Amygdala (tissue), 56 donors: ENCODE measurements around the gene RNASE9.
"Not testable (repeated sequence)": the region's sequence is repeated elsewhere in the genome, so short reads cannot be mapped to it uniquely, and the experiment has no call there.

Source experiments
- DNase-seq, 56 donors: peaks; one replicate each; lab custom pipeline; 2025; lab: John Stamatoyannopoulos, UW

RNASE9 gene

DNA sequence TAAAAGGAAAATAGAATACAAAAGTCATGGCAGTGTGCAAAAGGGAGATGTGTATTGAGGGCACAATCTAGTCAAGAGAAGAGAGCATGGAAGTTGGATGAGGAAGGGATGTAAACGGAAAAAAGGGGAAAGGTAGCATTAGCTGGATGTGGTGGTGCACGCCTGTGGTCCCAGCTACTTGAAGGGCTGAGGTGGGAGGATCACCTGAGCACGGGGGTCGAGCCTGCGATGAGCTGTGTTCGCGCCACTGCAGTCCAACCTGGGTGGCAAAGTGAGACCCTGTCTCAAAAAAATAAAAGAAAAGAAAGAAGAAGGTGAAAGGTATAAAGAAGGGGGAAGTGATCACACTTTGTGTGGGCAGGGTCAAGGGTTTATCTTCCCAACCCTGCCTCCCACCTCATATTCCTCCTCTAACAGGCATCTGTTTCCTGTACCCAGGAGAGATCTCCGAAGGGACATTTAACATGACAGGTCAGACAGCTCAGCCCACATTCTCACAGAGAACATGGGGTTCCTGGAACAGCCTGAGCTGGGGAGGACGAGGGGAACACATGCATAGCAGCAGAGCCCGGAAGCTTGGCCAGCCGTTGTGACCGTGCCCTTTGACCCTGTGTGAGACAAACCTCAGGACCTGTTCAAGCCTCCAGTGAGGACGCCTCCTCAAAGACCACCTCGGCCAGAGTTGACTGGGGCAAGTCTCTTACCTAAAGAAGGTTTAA lies 18.1 kb upstream of the RNASE9 start:
- DNase-seq = no peak

DNA sequence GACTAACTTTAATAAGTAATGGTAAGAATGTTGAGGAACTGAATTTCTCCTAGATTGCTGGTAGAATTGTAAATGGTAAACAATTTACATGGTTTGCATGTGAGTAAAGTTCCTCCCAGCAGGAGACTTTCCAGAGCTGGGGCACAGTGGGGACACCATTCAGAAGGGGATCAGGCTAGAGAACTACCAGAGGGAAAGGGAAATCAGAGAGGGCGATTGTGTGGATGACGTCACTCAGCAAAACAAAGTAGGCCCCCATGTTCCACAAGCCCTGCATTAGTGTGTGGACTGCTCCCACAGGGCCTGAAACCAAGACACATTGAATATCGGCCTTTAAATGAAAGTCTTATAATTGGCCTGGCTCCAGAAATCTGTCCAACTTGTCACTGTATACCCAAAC lies 17.5 kb upstream of the RNASE9 start:
- no peak for DNase-seq

DNA sequence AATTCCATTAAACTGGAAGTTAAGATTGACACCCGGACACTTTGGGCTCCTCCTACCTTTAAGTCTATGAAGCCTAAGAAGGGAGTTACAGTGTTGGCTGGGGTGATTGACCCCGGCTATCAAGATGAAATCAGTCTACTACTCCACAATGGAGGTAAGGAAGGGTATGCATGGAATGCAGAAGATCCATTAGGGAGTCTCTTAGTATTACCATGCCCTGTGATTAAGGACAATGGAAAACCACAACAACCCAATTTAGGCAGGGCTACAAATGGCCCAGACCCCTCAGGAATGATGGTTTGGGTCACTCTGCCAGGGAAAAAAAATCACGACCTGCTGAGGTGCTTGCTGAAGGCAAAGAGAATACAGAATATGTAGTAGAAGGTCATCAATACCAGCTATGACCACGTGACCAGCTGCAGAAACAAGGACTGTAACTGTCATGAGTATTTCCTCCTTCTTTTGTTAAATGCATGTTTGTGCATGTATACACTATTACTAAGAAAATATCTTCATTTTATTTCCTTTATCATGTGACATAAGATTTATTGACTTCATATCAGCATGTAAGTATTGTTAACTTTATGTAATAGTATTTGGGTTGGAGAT lies 11.6 kb upstream of the RNASE9 start:
- not testable (repeated sequence) for DNase-seq

DNA sequence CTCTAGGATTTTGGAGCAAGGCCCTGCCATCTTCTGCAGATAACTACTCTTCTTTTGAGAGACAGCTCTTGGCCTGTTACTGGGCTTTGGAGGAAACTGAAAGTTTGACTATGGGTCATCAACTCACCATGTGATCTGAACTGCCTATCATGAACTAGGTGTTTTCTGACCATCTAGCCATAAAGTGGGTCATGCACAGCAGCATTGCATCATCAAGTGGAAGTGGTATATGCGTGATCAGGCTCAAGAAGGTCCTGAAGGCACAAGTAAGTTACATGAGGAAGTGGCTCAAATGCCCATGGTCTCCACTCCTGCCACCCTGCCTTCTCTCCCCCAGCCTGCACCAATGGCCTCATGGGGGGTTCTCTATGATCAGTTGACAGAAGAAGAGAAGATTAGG lies 9.9 kb upstream of the RNASE9 start:
- not testable (repeated sequence) for DNase-seq

DNA sequence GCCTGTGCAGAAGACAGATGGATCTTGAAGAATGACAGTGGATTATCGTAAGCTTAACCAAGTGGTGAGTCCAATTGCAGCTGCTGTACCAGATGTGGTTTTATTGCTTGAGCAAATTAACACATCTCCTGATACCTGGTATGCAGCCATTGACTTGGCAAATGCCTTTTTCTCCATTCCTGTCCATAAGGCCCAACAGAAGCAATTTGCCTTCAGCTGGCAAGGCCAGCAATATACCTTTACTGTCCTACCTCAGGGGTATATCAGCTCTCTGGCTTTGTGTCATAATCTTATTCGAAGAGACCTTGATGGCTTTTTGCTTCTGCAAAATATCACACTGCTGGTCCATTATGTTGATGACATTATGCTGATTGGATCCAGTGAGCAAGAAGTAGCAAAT lies 9.0 kb upstream of the RNASE9 start:
- not testable (repeated sequence) for DNase-seq

DNA sequence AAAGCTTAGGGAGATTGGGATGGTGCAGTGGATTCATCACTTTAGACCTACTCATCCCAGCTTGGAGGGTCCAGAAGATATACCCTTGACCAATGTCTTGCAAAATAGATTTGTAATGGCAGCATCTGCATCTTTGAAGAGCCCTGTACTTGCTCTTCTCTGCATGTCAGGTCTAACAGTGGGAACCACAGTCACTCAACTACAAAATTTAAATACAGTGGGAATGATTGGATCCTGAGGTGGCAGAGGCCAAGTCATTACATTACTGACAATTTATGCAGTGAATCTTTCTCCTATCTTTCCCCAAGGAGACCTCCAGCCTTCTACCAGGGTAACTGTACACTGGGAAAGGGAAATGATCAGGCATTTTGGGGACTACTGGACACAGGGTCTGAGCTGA lies 8.2 kb upstream of the RNASE9 start:
- DNase-seq = no peak

DNA sequence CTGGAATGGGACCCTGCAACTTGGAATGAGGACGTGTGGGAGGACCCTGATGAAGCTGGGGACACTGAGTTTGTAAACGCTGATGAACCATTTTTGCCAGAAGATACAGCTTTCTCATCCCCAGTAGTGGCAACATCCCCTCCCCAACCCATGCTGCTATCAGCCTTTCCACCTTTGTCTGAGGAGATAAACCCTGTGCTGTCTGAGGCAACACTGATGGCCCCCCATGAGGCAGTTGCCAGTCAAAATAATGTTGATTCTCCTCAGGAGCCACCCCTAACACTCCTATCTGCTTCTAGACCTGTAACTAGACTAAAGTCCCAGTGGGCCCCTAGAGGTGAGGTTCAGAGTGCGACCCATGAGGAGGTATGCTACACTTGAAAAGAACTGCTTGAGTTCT lies 7.5 kb upstream of the RNASE9 start:
- DNase-seq = no peak

DNA sequence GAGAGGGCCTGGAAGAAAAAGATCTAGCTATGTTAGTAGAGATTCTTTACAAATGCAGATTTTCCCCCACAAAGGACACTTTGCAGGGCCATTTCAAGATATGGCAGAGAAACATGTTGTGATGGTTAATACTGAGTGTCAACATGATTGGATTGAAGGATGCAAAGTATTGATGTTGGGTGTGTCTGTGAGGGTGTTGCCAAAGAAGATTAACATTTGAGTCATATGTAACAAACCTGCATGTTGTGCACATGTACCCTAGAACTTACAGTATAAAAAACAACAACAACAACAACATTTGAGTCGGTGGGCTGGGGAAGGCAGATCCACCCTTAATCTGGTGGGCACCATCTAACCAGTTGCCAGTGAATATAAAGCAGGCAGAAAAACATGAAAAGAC lies 6.4 kb upstream of the RNASE9 start:
- not testable (repeated sequence) for DNase-seq

DNA sequence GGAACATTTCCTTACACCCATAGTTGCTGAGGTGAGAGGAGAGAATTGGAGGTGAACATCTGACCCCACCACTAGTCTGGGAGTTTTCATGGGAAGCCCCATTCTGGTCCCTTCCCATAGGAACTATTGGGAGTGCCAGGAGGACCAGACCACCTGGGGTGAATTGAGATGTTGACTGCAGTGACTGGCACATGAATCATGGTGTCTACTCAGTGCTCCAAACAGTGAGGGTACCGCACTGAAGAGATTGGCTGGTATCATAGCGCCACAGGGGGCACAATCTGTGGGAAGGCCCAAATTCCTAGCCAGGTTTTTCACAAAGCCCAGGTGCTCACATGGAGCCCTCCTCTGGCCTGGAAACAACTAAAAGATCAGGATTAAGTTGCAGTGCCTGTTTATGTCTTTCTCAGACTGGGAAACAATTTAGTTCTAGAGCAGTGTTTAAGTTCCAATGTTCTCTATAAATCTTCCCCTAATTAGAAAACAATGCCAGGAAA lies 3.7 kb upstream of the RNASE9 start:
- no peak for DNase-seq

DNA sequence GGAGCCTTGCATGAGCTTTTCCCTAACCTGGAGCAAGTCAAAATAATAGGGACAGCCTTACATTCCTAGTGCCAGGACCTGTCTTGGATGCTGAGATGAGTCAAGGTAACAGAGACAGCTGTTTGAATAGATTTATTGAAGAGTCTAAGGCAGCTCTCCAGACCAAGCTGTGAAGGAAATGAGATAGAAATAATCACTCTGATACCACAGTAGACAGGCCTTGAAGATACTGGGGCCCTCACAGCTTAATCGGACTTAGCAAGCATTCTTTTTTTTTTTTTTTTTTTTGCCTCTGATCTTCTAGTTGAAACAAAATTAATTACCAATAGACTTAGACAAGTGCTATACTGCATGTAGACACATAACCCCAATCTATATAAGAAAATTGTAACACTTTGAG lies 3.1 kb upstream of the RNASE9 start:
- no peak for DNase-seq

DNA sequence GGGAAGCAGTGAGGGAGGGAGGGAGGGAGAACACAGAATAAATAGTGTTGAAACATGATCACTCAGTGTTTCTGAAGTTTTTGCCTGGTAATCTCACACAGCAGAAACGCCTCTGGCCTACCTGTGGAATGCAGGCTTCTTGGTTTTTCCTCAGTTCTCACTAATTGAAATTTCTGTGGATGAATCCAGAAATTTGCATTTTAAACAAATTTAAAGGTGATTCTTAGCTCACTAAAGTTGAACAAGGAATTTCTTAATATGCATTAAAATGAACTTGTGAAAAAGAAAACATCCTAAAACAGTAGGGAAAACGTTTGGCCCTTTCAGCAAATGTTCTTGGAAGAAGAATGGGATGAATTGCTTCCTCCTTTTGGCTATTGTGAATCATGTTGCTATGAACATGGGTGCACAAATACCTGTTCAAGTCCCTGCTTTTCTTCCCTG lies 1.4 kb downstream of the RNASE9 start:
- DNase-seq = no peak

DNA sequence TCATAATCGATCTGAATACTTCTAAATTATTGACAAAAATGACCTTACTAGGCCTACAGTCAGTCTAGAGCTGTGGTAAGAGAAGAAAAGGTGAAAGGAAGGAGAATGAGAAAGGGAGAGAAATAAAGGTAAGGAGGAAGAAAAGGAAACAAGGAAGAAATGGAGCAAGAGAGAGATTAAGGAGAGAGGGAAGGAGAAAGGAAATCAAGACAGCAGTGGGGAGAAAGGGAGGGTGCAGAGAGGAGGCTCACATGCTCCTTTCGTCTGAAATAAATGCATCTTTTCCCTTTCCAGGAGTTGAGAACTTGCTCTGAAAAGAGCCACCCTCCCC lies 3.7 kb downstream of the RNASE9 start:
- DNase-seq = no peak

DNA sequence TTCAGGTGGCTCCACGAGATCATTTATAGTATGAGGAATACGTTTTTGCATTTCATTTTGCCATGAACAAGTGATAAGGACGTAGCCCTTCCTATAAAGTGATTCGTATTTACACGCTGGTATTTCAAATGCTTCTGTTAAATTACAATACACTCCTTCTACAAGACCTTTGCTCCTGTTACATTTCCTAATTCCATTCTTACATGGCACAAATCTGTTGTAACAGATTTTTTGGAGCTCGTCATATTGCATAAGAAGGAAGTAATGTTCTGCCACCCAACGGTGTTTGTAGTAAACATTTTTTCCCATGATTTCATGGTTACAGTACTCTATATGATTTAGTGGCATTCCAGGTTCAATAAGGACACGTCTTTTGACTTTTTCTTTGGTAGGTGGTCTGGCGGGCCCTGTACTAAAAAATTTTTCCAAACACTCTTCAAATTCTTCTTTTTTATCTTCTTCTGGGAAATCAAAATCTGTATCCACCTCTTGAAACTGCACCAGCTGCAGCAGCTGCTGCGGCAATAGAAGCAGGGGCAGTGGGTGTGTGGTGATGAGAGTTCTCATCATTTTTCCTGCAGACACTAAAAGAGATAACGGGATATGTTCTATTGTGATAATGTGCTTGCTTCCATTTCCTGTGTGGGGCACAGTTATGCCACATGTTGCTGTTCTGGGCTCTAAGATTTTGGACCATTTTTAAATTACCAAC lies 4.2 kb downstream of the RNASE9 start:
- no peak for DNase-seq

DNA sequence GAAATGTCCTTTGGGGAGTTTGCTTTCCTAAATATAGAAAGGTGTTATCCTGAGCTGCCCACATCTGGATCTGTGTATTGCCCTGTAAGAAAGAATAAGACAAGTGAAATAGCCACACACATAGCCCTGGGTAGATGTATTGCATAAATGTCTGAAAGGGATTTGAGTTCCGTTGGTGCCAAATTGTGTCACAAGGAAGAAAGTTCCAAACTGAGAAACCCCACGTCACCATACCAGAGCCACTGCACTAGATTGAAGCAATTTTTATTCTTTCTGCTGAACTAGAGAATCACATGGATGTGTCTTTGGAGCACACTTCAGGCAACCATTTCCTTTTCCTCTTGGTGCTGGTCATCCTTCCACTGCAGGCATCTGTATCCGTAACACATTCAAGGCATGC lies 5.0 kb downstream of the RNASE9 start:
- DNase-seq = no peak

DNA sequence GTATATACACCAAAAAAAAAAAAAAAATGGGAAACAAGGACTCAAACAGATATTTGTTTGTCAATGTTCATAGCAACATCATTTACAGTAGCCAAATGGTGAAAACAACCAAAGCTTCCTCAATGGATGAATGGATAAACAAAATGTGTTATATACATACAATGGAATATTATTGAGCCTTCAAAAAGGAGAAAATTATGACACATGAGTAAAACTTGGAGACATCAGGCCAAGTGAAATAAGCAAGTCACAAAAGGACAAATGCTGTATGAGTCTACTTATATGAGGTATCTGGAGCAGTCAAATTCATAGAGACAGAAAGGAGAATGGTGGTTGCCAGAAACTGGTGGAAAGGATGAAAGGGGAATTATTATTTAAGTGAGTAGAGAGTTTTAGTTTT lies 7.8 kb downstream of the RNASE9 start:
- no peak for DNase-seq

DNA sequence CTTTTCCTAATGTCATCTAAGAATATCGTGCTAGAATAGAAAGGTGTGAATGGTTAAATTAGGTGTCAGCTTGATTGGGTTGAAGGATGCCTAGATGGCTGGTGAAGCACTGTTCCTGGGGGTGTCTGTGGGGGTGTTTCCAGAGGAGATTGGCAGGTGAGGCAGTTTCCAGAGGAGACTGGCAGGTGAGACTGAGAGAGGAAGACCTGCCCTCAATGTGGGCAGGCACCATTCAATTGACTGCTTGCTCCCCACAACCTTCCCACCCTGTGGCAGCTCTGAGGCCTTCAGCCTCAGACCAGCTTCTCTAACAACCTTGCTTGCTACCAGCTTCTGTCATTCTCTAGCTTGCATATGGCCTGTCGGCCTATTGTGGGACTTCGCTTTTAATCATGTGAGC lies 9.2 kb downstream of the RNASE9 start:
- DNase-seq = no peak

DNA sequence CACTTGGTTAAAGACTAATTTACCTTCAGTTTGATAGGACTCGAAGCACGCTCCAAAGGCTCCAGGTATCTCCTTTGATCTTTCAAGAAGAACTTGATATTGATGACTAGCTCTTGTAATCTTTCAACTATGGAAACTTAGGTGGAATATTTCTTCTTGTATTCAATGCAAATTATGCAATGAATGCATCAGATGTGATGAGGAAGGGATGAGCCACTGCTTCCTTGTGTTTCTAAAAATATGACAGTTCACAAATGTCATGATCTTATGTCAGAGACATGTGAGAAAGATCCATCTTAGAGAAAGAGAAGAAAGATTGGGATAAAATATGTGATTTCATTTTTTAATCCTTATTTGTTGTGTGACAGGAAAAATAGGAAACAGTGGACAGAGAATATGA lies 9.9 kb downstream of the RNASE9 start:
- DNase-seq = no peak

DNA sequence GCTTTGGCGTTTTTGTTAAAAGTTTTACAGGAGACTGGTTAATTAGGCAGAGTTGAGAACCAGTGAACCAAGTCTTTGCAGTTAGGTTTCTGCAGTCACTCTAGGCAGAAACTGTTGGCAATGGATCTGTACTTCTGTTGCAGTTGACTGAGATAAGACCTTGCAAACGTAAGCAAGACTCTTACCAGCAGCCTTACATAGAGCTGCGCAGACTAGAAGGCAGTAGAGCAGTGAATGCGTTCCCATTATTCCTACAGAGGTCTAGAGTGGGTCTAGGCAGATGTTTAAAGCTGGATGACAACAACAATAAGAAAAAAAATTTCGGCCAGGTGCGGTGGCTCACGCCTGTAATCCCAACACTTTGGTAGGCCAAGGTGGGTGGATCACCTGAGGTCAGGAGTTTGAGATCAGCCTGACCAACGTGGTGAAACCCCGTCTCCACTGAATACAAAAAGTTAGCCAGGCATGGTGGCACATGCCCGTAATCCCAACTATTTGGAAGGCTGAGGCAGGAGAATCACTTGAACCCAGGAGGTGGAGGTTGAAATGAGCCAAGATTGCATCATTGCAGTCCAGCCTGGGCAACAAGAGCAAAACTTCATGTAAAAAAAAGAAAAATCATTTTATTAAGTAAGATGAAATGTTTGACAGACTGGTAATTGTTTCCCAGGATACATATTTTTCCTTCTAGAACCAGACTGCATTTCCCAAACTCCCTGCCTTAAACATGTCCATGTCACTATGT lies 12.3 kb downstream of the RNASE9 start:
- DNase-seq = no peak

DNA sequence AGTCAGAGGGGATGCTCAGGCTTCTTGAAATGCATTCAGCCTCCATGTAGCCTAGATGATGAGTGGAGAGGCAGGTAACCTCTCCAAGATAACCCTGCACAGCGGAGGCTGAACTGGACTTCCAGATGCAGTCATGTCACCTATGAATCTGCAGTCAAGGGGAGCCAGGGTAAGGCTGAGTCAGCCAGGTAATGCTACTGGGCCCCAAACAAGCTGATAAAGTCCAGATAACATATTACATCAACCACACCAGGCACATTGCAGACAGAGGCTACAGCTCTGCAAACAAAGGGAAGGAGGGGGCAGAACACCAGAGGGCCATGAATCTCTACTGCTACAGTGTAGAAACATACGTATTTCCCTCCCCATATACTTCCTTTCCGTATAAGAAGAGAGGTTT lies 14.0 kb downstream of the RNASE9 start:
- no peak for DNase-seq

DNA sequence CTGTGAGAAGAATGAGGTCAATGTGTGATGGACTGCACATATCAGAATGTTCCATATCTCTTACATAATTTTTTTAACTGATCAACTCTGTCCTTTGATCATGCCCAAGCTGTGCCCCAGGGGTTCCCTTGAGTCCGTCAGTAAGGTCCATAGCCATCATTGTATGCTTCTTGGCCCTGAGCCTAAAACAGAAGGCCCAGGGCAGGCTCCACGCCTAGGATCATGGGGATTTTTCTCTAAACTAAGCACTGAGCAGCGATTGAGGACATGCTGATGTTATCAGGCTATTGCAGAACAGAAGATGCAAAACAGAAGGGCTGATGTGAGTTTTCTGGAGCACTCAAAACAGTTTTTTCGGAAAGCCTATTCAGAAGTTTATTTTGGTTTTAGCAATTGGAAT lies 20.9 kb downstream of the RNASE9 start:
- DNase-seq = peak in 1 of 56 donors; percentile 0
